NCI-H187 (cell line): ENCODE data around the gene TPGS1.

ENCODE experiments used
- DNase-seq, 2 experiments: peaks; one replicate each; lab custom pipeline; 2025; lab: John Stamatoyannopoulos, UW

The TPGS1 gene, protein sequence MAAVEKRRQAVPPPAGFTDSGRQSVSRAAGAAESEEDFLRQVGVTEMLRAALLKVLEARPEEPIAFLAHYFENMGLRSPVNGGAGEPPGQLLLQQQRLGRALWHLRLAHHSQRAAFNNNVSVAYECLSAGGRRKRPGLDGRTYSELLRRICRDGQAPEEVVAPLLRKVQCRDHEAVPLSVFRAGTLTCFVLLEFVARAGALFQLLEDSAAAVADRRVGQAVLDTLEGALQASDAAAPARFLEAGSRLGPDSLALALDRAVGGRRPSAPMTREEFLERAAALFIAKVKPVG

DNA sequence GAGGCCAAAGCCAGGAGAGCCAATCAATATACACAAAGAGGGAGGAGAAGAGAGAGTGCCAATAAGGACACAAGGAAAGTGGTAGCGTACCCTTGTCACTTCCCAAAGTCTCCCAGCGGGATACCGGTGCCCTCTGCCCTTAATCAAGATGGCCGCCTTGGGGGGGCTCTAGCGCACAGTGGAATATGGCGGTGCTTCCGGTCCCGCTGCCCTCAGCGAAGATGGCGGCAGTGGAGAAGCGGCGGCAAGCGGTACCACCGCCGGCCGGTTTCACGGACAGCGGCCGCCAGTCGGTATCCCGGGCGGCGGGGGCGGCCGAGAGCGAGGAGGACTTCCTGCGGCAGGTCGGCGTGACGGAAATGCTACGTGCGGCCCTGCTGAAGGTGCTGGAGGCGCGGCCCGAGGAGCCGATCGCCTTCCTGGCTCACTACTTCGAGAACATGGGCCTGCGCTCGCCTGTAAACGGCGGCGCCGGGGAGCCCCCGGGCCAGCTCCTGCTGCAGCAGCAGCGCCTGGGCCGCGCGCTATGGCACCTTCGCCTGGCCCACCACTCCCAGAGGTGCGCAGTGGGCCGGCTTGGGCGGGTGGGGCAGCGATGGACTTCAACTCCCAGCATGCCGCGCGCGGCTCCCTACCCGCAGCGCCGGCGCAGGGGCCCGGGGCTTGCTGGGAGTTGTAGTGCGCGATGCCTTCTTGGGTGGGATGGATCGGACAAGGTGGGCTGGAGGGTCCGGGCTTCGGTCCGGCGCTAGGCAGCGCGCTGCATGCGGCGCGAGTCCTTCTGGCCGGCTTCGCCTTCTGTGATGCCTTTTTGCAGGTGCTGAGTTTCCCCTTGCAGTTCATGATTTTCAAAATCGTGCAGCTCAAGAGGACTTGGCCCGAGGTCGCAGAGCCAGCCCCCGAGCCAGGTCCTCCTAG is at the start of gene TPGS1:
Gene TPGS1, plus strand, starts transcription at position 212 of the 918 bp plus-strand sequence. Its CDS starts 10 bp downstream, at position 222.
- DNase-seq, result peak; percentile 98 to 99

DNA sequence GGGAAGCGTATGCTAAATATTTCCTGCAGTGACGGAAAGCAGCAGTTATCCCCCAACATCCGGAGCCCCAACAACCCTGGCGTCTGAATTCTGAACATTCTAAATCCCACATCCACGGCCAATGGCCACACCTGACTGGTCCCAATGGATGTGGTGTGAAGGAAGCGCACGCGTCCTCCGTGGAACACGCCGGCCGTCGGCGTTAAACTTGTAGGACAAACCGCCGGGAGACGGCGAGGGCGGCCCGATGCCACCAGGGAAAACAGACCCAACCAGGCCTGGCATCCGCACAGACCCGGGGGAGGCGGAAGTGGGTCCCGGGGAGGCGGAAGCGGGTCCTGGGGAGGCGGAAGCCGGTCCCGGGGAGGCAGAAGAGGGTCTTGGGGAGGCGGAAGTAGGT is 49.7 kb upstream of the TPGS1 start:
- DNase-seq, result no peak

DNA sequence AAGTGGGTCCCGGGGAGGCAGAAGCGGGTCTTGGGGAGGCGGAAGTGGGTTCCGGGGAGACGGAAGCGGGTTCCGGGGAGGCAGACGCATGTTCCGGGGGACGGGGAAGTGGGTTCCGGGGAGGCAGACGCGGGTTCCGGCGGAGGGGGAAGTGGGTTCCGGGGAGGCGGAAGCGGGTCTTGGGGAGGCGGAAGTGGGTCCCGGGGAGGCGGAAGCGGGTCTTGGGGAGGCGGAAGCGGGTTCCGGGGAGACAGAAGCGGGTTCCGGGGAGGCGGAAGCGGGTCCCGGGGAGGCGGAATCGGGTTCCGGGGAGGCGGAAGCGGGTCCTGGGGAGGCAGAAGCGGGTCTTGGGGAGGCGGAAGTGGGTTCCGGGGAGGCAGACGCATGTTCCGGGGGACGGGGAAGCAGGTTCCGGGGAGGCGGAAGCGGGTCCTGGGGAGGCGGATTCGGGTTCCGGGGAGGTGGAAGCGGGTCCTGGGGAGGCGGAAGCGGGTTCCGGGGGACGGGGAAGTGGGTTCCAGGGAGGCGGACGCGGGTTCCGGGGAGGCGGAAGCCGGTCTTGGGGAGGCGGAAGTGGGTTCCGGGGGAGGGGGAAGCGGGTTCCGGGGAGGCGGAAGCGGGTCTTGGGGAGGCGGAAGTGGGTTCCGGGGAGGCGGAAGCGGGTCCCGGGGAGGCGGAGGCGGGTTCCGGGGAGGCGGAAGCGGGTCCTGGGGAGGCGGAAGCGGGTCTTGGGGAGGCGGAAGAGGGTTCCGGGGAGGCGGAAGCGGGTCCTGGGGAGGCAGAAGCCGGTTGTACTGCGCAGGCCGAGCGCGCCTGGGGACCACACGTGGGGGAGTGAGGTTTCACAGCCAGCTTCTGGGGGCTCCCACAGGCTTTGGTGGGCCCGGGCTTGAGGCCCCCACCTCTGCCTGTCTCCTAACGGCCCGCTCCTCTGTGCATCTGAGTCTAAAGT is 48.9 kb upstream of the TPGS1 start:
- no peak for DNase-seq

DNA sequence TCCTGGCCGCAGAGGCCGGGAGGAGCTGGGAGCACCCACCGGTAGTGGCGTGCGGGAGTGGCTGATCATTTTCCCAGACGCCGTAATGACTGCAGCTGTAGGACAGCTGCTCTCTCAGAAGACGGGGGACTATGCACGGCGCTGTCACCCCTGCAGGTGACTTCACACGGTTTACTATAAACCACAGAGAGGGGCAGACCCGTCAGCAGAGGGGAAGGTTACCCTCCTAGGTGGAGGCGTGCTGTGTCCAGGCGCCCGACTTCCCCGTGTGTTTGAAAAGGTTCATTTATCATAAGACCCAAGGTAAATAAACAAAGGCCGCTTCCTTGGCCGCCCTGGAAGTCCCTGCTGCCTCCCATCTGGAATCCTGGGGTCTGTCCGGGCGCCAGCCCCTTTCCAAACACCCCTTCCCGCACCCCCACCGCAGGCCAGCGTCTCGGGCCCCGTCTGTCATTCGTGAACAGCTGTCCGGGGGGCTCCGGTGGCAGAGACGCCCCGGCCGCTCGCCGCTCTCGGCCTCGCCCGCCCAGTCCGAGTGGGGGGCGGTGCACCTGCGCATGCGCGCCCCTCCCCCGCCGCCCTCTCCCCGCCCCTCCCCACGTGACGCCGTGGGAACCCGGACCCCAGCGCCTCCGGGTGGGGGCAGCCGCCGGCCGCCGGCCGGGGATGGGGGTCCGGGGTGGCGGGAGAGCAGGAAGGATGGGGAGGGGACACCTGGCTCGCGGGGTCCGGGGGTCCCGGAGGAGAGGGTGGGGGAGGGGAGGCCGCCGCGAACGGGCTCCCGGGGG is 47.4 kb upstream of the TPGS1 start:
- DNase-seq, result peak in 1 of 2 experiments; percentile 40

DNA sequence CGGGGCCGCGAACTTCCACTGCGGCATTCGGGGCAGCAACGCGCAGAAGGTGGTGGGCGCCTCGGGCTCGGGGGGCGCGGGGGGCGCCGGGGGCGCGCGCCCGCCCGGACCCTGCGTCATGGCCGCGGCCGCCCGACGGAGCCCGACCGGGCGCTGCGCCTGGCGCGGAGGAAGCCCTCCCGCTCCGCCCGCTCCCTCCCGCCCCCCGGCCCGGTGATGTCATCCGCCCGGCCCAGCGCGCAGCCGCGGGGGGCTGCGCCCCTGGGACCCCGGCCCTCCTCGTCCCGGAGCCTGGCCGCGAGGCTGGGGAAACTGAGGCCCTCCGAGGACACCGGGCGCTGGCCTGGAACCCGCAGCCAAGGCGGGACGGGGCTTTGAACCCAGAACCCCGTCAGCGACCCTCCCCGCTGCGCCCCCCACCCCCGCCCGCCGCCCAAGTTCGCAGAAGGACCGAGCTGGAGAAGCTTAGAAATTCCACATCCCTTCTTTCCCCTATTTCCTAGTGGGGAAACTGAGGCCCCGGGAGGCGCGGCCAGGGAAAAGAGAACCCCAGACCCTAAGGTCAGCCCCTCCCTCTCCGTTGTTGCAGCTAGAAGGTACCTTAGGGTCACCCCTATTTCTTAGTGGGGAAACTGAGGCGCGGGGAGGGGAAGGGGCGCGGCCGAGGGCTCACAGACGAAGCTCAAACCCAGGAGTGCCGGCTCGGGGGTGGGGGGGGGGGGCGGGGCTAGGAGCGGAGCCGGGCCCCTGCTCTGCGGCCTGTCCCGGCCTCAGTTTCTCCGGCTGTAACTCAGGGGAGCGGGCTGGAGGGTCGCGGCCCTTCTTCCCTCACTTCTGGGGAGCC is 46.2 kb upstream of the TPGS1 start, which contains the start of gene SHC2:
Gene SHC2, minus strand, starts transcription at position 157 of the 844 bp plus-strand sequence. Its CDS starts 37 bp downstream, at position 120.
- no peak for DNase-seq

DNA sequence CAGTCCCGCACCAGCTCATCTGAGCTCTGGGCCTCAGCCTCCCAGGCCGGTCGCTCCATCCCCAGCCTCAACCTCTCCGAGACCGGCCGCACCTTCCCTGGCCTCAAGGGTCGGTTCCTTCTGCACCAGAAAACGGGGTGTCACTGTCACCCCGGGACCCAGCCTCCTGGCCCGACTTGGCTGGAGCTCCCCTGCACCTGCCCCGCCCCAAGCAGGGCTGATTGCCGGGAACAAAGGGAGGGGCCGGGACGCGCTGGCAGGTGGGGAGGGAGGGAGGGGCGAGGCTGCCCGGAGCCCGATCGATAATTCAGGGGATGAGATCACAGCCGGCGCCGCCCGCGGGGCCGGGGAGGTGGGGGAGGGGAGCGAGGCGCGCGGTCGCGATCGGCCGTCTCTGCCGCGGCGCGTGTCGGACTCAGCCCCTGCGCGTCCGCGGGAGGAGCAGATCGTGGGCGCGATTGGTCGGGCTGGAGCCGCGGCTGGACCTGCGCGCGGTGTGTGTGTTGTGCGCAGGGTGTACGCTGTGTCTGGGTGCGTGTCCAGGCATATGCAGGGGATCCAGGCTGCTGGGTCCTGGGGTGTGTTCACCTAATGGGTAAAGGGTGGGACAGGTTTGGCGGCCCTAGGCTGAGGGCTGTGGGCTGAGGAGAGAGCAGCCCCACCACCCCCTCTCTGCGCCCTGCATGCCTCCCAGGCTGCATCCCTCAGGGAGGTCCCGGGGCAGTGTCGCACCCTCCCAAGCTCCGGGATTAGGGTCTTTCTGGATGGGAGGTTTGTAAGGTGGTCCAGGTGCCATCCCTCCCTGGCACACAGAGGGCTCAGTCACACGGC is 45.4 kb upstream of the TPGS1 start:
- DNase-seq, result peak; percentile 14 to 58

DNA sequence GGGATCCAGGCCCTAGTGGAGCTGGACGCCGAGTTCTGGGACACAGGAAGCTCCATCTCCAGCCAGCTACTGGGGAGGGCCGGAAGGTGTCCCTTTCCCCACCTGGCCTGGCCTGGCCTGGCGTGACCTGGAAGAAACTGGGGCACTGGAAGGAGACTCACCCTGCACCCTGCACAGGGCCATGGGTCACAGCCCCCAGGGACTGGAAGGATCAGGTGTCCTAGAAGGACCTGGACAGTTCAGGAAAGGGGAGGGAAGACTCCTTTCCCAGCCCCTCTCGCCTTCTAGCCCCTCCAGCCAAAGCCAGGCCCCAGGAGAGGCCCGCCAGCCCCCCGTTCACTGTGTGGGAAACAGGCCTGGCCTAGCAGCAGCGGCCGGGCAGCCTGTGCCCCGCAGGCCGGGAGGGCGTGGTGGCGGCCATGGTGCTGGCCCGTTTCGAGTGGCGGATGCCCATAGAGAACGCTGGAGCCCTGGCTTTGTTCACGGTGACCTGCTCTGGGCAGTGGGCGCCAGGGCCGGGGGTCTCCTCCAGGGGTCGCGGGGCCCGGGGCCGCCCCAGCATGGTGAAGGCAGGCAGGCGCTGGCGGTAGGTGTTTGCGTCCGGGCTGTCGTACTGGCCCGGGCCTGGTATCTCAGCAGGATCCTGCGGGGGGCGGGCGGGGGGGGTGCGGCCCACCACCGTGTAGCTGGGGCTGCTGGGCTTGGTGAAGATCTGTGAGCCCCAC is 43.7 kb upstream of the TPGS1 start:
- DNase-seq, result no peak

DNA sequence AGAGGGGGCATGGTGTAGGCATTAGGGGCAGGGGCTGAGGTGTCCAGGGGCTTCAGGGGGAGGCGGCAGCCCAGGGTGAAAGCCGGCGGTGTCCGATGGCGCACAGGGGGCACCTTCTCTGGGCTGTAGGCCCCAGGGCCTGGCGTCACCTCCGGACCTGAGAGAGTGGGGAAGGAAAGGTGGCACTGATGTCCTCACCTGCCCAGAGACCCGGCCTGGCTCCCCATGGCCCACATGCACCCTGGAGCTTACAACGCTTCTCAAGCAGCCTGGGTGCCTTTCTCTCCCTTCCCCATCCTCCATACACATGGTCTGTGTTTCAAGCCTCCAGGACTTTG is 43.1 kb upstream of the TPGS1 start:
- DNase-seq, result no peak

DNA sequence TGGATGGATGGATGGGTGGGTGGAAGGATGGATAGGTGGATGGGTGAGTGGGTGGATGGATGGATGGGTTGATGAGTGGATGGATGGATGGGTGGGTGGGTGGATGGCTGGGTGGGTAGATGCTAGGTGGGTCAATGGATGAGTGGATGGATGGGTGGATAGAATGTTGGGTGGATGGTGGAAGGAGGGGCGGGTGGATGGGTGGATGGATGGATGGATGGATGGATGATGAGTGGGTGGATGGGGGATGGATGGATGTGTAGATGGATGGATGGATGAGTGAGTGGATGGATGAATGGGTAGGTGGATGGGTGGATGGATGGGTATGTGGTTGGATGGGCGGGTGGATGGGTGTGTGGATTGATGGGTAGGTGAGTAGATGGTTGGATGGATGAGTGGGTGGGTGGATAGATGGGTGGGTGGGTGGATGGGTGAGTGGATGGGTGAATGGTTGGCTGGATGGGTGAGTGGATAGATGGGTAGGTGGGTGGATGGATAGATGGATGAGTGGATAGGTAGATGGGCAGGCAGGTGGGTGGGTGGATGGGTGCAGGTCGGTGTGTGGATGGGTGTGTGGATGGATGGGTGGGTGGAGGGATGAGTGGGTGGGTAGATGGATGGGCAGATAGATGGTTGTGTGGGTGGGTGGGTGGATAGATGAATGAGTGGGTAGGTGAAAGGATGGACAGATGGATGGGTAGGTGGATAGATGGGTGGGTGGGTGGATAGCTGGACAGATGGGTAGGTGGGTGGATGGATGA is 42.1 kb upstream of the TPGS1 start:
- no peak for DNase-seq

DNA sequence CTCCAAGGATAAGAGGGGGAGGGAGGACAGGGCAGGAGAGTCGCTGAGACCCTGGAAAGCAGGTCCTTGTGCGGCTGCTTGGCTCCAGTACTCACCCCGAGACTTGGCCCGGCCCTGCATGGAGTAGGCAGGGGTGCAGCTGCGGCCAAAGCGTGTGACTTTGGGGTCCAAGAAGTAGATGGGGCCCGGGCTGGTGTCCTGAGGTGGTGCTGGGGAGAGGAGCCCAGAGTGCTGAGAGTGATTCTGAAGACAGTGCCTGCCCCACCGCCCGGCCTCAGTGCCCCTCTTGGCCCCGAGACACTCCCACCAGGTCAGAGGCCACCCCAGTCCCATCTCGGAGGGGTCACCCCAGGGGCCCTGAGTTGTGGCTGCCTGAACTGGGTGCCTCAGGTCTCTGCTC is 39.7 kb upstream of the TPGS1 start:
- DNase-seq, result no peak

DNA sequence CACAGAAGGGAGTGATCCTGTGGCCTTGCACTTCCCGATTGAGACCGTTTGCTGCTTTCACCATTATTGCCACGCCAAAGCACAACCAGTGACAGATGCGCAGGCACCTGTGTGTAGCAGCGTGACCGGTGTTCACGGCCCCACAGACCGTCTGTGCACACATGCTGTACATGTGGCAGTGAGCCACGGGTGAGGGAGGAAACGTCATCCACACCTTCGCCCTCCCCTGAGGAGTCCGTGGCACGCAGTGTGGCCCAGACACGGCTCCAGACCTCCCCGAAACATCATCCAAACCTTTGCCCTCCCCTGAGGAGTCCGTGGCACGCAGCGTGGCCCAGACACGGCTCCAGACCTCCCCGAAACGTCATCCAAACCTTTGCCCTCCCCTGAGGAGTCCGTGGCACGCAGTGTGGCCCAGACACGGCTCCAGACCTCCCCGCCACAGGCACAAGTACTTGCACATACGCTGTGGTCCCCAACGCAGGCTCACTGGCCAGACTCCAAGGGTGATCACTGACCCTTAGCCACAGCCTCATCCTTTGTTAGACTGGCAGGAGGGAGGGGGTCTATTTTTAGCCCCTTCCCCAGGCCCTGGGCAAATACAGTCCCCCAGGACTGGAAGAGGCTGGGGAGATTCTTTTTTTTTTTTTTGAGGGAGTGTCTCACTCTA is 38.6 kb upstream of the TPGS1 start:
- DNase-seq, result no peak

DNA sequence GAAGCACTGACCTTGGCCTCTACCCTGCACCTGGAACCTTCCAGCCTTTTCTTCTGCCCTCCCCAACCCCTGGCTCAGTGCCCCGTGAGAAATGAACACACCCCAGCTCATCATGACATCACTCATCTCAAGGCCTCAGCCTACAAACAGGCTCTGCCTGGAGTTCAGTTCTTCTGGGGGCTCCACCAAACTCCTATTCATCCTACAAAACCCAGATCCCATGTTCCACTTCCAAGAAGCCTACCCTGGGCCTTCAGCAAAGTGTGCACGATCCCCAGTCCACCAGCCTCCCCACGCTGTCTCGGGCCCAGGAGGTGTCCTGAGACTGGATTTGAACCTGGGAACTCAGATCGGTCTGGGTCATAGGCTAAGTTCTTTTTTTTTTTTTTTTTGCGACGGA is 37.5 kb upstream of the TPGS1 start:
- DNase-seq, result no peak

DNA sequence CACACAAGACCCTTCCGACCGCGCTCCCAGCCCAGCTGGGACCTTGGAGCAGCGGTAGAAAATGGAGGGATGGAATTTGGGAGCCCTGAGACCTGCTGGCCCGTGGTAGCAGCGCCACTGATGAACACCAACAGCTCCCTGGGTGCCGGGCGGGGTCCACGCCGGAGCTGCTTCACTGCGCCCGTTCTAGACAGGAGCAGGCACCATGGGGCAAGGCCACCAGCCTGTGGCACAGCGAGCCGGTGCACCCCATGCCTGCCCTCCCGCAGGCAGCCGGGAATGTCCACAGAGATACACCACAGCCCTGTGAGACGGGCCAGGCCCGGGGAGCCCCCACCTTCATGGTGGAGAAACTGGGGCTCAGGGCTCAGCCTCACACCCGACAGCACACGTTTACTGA is 36.6 kb upstream of the TPGS1 start:
- DNase-seq, result no peak

DNA sequence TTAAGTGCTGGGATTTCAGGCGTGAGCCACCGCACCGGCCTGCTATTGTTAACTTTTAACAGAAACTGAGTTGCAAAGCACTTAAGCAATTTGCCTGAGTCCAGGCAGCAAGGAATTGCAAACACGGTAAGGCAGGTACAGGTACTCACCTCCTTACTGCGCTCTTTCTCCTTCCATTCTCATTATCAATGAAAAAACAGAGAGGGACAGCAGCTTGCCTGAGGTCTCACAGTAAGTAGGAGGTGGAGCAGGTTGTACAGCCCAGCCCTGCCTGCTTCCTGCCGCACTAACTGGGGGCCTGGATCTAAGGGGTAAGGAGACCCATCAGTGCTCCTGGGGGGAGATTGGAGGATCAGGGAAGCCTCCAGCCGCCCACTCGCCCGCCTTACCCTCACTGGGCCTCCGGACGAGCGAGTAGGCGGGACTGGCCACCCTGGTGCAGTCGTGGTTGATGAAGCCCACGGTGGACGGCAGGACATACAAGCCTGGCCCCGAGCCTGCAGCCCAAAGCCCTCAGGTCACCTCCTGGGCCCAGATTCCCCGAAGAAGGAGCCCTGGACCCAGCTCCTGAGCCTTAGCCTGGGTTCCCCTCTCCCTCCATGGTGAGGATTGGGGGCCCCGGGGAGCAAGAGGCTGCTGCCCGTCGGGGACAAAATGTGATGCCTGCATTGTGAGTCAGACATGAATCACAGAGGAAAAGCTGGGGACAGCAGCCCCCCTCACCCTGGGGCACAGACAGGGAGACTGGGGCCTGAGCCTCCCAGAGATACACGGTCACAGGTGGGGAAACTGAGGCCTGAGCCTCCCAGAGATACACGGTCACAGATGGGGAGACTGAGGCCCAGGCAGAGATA is 35.1 kb upstream of the TPGS1 start:
- no peak for DNase-seq

DNA sequence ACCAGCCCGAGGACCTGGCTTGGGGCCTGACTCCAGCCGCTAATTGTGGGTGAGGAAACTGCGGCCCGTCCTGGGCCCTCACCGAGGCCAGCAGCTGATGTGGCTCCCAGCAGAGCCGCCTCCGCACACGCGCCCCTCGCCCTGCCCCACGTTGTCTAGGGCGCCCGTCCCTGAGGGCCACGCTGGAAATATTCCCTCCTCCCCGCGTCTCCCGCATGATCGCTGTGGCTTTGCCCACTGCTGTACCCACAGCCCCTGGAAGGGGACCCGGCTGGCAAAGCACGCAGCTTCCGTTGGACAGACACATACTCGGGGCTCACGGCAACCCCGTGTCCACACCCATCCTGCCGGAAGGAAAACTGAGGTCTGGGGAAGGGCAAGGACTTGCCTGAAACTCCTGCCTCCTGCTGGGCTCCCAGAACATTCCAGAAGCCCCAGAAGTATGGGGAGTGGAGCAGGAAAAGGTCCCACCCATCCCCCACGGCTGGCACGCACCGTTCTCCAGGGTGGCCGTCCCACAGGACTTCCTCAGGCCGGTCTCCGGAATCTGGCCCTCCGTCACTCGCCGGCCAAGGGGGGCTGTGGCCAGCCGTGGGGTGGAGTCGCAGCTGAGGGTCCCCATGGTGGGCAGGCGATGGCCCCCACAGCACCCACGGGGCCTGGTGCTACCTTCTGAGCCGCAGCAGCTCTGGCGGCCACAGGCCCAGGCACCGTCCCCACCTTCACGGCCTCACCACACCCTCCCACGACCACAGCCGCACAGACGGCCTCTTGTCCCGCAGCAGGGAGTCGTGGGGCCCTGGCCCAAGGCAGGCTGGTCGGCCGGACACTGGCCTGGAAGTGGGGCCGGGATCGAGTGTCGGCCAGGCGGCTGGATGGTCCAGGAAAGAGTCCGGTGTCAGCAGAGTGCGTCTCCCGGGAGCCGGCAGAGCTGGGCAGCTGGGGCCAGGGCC is 32.9 kb upstream of the TPGS1 start:
- DNase-seq, result no peak
